ENCODE results near the gene ZNF440. TPM values are rescaled to one million over a fixed set of nuclear protein-coding genes. Genes with fewer than 3 reads are reported as not detected.
"Not testable (repeated sequence)": the region's sequence is repeated elsewhere in the genome, so short reads cannot be mapped to it uniquely, and the experiment has no call there.

ZNF440 gene
- total RNA-seq, result 12.2 TPM
- long read RNA-seq, result 0 reads

DNA sequence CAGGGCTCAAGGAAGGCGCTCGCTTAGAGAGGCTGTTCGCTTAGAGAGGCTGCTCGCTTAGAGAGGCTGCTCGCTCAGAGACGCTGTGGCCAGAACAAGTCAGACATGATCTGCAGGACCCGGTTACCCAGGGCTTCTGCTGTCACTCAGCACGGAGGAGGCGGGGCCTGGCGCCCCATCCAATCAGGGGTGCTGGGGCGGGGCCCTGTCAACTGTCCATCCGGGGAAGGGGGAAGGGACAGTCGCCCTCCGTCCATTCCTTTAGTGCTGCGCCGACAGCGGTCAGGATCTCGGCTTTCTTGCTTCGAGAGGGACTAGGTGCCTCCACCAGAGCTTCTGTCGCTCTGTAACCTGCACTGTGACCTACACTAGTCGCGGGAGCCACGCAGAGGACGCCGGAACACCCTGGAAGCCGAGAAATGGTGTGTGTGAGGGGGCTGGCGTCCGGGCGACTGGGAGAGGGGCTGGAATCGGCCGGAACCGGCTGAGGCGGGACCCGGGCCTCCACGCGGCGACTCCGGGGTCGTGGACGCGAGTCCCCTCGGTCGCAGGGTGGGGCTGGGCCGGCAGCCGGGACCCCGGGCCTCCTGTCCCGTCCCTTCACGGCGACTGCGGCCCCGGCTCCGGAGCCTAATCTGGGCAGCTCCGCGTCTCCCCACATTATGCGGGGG is at the start of gene ZNF440:
Gene ZNF440, plus strand, starts transcription at position 245 of the 671 bp plus-strand sequence. Its CDS starts 175 bp downstream, at position 420.
- peak; percentile 97 for DNase-seq (ENCODE audit: low spot score)

DNA sequence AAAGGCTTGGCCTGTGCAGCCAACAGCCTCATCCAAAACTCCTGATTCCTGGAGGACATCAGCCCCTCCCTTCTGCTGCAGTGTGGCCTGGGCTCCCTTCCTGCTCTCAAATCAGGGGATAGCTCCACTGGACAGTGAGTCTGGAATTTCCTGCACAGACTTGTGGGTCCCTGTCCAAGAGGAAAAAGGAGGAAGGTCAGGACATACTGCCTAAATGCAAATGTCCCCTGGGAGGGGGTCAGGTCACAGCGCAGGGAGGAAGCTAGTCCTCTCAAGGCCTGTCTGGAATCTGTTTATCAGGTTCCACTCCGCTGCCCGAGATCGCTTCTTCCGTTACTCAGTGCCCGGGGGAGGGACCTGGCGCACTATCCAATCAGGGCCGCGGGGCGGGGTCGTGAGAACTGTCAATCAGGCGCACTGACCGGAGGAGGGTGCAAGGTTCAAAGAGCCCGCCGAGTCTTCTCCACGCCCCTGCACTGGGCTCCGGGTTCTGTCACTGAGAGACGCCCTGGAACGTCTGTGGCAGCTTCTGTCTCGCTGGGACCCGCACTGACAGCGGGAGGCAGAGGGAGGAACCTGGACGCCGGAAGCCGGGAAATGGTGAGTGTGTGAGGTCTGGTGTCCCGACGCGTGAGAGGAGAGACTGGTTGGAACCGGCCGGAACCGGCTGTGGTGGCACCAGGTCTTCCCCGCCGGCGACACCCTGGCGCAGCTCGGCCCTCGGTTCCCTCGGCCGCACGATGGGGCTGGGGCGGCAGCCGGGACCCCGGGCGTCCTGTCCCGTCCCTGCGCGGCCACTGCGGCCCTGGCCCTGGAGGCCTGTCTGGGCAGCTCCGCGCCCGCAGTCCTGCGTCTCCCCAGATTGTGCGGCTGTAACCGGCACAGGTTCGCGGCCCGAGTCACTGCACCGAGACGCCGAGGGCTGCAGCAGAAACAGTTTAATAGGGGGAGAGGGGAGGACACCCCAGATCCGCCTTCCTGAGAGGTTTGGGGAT is 47.2 kb upstream of the ZNF440 start, which contains the start of gene ZNF441:
Gene ZNF441, plus strand, starts transcription at position 404 of the 995 bp plus-strand sequence. Its CDS starts 194 bp downstream, at position 598.
- peak; percentile 99 for DNase-seq (ENCODE audit: low spot score)

DNA sequence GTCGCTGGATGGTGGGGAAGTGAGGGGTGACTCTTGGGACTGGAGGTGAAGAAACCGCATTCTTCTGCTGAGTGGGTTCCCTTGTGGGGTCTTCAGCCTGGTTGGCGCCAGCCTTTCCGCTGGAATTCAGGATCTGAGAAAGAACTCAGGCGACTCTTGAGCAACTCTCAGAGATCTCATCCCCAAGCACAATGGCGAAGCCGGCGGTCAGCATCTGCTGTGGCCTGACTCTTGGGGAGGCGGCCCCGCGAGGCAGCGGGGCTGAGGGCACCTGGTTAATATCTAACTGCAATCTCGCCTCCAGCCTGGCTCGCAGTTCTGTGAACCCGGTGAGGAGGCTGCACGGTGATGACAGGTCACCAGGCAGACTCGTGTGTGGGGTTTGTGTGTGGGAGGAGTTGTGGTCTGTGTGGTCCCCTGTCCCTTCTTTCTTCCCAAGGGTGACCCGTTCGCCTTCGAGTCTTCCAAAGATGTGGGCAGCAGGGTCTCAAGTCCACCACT is 46.4 kb upstream of the ZNF440 start:
- DNase-seq (ENCODE audit: low spot score), result no peak

DNA sequence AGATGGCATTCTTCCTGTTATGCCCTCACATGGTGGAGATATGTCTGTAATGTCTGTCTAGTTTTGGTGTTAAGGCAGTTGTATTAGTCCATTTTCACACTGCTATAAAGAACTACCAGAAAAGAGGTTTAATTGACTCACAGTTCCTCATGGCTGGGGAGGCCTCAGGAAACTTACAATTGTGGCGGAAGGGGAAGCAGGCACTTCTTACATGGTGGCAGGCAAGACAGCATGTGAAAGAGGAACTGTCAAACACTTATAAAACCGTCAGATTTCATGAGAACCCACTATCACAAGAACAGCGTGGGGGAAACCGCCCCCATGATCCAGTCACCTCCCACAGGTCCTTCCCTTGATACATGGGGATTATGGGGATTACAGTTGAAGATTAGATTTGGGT is 44.1 kb upstream of the ZNF440 start:
- DNase-seq (ENCODE audit: low spot score), result no peak

DNA sequence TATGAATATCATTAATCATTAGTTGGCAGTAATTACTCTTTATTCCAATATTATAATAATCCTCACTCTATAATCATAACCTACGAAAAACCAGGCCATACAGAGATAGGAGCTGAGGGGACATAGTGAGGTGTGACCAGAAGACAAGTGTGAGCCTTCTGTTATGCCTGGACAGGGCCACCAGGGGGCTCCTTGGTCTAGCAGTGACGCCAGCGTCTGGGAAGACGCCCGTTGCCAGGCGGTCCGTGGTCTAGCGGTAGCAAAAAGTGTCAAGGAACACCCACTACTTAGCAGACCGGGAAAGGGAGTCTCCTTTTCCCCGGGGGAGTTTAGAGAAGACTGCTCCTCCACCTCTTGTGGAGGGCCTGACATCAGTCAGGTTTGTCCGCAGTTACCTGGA is 42.6 kb upstream of the ZNF440 start:
- DNase-seq (ENCODE audit: low spot score), result not testable (repeated sequence)

DNA sequence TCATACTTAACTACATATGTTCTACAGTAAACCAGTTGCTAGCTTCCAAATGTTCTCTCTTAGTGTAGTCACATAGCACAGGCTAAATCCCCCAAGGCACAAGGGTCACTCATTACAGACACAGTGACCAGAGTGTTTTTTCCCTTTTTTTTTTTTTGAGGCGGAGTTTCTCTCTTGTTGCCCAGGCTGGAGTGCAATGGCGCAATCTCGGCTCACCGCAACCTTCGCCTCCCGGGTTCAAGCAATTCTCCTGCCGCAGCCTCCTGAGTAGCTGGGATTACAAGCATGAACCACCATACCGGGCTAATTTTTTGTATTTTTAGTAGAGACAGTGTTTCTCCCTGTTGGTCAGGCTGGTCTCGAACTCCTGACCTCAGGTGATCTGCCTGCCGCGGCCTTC is 37.4 kb upstream of the ZNF440 start:
- not testable (repeated sequence) for DNase-seq (ENCODE audit: low spot score)

DNA sequence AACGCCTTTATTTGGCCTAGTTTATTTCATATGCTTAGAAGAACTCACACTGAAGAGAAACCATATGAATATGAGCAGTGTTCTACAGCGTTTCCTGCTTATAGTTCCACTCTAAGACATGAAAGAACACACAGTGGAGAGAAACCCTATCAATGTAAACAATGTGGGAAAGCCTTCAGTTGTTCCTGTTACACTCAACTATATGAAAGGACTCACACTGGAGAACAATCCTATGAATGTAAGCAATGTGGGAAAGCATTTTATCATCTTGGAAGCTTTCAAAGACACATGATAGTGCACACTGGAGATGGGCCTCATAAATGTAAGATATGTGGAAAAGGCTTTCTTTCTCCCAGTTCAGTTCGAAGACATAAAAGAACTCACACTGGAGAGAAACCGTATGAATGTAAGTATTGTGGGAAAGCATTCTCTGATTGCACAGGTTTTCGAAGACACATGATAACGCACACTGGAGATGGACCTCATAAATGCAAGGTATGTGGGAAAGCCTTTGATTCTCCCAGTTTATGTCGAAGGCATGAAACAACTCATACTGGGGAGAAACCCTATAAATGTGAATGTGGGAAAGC is 33.5 kb upstream of the ZNF440 start:
- no peak for DNase-seq (ENCODE audit: low spot score)

DNA sequence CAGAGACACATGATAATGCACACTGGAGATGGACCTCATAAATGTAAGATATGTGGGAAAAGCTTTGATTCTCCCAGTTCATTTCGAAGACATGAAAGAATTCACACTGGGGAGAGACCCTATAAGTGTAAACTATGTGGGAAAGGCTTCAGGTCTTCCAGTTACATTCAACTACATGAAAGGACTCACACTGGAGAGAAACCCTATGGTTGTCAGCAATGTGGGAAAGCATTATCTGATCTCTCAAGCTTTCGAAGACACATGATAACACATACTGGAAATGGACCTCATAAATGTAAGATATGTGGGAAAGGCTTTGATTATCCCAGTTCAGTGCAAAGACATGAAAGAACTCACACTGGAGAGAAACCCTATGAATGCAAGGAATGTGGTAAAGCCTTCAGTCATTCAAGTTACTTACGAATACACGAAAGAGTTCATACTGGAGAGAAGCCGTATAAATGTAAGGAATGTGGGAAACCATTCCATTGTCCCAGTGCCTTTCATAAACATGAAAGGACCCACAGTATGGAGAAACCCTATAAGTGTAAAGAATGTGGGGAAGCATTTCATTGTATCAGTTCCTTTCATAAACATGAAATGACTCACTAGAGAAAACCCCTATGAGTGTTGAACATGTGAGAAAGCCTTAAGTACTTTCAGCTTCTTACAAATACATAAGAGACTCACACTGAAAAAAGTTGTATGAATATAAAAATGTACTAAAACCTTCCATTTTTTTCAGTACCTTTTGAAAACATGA is 32.6 kb upstream of the ZNF440 start:
- no peak for DNase-seq (ENCODE audit: low spot score)

DNA sequence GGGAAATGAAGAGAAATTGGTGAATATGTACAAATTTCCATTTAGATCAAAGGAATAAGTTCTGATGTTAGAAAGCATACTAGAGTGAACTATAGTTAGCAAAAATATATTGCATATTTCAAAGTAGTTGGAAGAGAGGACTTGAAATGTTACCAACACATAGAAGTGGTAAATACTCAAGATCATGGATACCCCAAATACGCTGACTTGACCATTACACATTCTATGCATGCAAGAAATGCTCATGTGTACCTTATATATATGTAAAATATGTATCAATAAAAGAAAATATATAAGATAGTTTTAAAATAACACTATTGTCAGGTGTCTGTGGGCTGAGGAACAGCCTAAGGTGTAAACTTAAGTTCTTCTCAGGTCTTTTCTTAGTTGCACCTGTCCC is 30.3 kb upstream of the ZNF440 start:
- DNase-seq (ENCODE audit: low spot score), result no peak

DNA sequence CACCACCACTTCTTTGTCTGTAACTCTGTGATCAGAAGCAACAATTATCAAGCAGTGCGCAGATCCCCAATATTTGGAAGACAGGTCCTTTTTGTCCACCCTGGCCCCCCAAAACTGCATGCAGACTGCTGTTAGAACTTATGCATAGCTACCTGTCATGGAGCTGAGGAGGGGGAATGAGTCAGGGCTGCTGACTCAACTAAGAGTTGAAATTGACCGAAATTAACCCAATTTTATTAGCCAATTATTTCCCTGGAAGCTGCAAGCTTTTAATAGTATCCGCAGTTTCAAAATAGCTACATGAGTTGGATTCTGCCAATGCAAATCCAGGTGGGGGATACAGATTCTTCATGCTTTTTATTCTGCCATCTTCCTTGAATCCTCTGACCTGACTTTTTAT is 29.7 kb upstream of the ZNF440 start:
- no peak for DNase-seq (ENCODE audit: low spot score)

DNA sequence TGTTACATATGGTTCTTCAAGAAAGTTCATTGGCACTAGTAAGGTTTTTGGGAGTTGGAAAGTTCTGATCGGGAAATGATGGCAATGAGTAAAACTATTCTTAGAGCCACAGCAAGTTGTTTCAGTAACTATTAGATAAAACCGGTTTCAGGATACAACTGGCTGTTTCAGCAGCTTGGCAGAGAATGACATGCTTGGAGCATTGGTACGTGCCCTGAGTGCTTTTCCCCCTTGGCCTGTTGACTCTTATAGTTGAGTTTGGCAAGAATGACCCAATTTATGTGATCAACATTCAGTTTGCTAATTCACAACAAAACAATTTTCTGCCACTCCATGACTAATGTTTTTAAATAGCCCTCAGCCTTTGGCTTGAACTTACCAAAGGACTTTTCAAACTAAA is 26.5 kb upstream of the ZNF440 start:
- no peak for DNase-seq (ENCODE audit: low spot score)

DNA sequence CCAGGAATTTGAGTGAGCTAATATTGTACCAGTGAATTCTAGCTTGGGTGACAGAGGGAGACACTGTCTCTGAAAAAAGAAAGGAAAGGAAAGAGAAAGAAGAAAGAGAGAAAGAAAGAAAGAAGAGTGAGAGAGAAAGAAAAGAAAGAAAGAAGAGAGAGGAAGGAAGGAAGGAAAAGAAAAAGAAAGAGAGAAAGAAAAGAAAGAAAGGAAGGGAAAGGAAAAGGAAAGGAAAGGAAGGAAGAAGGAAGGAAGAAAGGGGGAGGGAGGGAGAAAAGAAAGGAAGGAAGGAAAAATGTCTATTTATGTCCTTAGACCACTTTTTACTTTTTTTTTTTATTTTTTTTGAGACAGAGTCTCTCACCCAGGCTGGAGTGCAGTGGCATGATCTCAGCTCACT is 21.1 kb upstream of the ZNF440 start:
- DNase-seq (ENCODE audit: low spot score), result no peak

DNA sequence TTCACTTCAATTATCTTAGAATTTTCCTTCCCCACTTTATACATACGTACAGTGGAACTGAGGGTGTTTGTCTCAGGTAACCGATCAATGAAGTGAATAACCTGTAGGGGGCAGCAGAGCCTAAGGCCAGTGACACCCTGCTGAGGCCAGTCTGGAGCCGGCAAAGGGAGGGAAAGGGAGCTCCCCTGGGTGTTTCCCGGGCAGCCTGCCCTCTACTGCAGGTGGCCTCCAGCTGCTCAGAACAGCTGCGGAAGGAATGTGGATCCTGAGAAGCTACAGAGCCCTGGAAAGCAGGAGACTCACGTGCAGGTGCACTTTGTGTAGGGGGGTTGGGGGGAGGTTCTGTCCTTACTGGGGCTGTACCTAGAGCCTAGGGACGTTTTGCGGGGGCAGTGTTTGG is 16.6 kb upstream of the ZNF440 start:
- no peak for DNase-seq (ENCODE audit: low spot score)

DNA sequence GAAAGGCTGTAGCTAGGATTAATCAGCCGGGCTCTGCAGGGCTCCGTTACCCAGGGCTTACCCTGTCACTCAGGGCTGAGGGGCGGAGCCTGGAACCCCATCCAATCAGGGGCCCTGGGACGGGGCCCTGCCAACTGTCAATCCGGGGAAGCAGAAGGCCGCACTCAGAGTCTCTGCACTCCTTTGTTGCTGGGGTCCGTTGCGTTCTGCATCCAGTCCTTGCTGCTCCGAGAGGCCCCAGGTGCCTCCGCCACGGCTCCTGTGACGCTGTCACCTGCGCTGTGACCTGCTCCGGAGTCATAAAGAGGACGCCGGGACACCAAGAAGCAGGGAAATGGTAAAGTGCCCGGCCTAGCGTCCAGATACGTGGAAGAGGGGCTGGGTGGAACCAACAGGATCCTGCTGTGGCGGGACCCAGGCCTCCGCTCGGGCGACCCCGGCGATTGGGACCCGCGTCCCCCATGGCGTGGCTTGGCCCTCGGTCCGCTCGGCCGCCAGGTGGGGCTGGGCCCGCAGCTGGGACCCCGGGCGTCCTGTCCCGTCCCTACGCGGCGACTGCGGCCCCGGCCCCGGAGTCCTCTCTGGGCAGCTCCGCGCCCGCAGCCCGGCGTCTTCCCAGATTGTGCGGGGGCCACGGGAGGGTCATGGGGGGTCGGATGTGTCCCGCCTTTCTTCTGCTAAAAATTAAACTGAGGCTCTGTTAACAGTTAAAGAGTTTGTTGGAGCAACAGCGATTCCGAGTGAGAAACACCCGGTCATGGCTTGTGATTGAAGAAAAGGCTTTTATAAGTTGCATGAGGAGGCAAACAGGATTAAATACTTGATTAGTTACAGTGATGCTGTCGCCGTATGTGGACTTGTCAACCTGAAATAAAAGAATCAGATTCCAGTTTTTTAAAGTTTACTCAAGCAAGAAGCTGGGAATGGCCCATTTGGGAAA is 15.4 kb upstream of the ZNF440 start, which contains the start of gene ZNF491:
Gene ZNF491, plus strand, starts transcription at position 133 of the 940 bp plus-strand sequence. CDS start 7,431 bp downstream, outside the sequence.
- peak; percentile 95 for DNase-seq (ENCODE audit: low spot score)

DNA sequence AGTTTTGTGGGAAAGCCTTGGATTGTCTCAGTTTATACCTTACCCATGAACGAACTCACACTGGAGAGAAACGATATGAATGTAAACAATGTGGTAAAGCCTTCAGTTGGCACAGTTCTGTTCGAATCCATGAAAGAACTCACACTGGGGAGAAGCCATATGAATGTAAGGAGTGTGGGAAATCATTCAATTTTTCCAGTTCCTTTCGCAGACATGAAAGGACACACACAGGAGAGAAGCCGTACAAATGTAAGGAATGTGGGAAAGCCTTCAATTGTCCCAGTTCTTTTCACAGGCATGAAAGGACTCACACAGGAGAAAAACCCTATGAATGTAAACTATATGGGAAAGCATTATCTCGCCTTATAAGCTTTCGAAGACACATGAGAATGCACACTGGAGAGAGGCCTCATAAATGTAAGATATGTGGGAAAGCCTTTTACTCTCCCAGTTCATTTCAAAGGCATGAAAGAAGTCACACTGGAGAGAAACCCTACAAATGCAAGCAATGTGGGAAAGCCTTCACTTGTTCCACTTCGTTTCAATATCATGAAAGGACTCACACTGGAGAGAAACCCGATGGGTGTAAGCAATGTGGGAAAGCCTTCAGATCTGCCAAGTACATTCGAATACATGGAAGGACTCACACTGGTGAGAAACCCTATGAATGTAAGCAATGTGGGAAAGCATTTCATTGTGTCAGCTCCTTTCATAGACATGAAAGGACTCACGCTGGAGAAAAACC is 7.5 kb upstream of the ZNF440 start:
- DNase-seq (ENCODE audit: low spot score), result no peak

DNA sequence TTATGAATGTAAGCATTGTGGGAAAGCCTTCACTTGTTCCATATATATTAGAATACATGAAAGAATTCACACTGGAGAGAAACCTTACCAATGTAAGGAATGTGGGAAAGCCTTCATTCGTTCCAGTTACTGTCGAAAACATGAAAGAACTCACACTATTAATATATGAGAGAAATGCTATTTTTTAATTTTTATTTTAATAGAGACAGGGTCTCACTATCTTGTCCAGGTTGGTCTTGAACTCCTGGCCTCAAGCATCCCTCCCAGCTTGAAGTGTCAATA is 7.0 kb upstream of the ZNF440 start:
- no peak for DNase-seq (ENCODE audit: low spot score)

DNA sequence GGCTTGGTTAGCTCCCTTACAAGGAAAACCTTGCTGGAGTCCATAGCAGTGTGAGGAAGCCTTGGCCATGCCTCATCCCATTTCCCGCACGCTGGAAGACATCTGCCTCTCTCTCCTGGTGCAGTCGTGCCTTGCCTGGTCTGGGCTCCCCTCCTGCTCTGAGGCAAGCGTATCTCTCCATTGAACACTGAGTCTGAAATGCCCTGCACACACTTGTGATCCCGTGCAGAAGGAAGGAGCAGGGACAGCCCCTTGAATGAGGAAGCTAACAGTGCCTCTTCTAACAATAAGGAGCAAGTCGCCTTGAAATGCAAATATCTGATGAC is 407 bp upstream of the ZNF440 start:
- no peak for DNase-seq (ENCODE audit: low spot score)

DNA sequence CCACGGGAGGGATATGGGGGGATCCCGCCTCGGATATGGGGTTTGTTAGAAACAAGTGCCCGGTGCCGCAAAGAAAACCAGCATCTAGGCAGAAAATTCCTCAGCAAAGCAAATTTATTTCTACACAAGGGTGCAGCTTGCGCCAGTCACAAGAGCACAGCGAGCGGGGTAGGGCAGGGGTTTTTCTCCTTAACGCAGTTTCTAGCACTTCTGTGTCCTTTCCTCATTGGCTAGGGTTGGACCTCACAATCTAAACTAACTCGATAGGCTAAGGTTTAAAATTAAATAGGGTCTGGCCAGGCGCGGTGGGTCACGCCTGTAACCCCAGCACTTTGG is 595 bp downstream of the ZNF440 start:
- no peak for DNase-seq (ENCODE audit: low spot score)

DNA sequence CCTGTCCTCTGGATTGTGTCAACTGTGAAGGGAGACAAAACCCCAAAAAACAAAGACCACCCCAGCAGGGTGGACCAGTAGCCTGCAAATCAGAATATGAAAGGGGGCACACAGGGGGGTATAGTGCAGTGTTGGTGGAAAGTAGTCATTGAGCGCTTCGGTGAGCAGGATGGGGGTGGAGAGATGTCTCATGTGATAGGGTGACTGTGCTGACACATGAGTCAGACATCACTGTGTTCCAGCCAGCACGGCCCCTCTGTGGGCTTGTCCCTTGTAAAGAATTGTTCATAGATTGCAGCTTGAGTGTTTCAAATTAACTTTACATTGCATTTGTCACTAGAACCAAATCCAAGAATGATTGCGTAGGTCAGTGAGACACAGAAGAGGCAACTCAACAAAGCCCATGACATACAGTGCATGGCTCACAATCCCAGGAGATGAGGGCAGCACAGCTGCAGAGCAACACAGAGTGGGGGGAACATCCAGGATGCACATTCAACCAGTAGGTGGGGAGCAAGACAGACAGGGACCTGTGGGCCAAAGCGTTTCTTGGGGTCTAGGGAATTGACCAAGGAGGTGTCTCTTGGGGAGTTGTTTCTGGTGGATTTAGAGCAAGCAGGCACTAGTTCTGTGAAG is 7.5 kb downstream of the ZNF440 start:
- no peak for DNase-seq (ENCODE audit: low spot score)
